HG02588 (cell line): ENCODE measurements around the gene OR5C1.
"Not testable (repeated sequence)": the region's sequence is repeated elsewhere in the genome, so short reads cannot be mapped to it uniquely, and the experiment has no call there.

ENCODE experiments used
- ATAC-seq: cut with Tn5 transposase; IDR thresholded peaks from one replicate; pipeline ENCODE4 v1.9.1; 2021; ENCODE audit warnings: mild to moderate bottlenecking, moderate library complexity; ENCODE audit not compliant: unreplicated experiment

Gene OR5C1

DNA sequence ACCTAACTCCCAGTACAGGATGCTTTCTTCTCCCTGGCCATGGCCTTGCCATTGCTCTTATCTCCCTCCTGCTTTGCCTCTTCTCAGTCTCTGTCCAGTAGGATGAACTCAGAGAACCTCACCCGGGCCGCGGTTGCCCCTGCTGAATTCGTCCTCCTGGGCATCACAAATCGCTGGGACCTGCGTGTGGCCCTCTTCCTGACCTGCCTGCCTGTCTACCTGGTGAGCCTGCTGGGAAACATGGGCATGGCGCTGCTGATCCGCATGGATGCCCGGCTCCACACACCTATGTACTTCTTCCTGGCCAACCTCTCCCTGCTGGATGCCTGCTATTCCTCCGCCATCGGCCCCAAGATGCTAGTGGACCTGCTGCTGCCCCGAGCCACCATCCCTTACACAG lies at the start of gene OR5C1:
Gene OR5C1, plus strand, starts transcription at position 103 of the 400 bp plus-strand sequence. Its CDS starts 0 bp downstream, at position 103.
- no peak for ATAC-seq

- no peak for ATAC-seq
Measured at GRCh38 chr9:122742003-122742402, 46.7 kb upstream of the OR5C1 start, which contains the start of gene OR1L6. TSS of gene OR1L6 (plus strand) at chr9:122742303. CDS start at chr9:122749848, 7,545 bp downstream.

- ATAC-seq, result no peak
Measured at GRCh38 chr9:122754825-122755224, 33.9 kb upstream of the OR5C1 start.

GRCh38 chr9:122767817-122768216 lies 20.9 kb upstream of the OR5C1 start:
- ATAC-seq, result no peak

DNA sequence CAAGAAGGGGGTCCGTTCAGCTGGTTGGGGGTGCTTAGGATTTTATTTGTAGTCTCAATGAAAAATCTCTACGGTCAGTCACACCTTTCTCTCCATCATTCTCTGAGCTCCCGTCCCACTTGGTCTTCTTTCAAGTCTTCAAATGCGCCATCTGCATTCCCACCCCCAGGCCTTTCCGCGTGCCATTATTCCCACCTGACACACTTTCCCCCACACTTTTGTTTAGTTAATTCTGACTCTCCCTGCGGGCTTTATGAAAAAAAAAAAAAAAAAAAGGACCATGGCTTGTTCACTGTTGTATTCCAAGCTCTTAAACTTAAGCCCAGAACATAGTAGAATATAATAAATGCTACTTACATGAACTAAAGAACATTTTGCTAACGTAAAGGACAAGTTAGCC lies 11.7 kb upstream of the OR5C1 start:
- no peak for ATAC-seq

DNA sequence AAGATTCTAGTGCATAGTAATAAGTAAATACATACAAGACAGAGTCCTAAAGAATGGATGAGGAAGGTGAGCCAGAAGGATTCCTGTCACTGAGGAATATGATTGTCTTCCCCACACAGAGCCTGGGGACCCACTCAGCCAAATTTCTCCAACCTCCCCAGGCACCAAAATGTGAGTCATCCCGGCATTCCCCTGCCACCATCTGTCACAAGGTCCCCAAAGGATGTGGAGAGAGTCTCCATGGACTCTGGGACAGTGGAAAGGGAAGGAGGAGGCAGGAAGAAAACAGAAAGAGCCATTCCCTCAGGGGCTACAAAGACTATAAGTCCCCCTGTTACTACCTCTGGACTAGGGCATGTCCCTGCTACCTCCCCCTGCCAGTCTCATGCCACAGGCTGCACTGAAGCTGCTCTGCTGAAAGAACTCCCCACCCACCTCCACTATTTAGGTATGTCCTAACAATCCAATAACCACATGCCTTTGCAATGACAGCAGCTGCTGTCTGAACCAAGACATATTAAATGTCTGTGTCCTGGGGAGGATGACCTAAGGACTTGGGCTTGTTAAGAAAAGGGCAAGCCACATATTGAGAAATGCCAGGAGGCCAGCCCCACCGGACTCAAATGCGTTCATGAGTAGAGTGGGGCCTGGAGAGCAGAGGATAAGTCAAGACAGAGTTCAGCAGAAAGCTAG lies 10.7 kb upstream of the OR5C1 start:
- no peak for ATAC-seq

- no peak for ATAC-seq
Measured at GRCh38 chr9:122779181-122779580, 9.6 kb upstream of the OR5C1 start.

DNA sequence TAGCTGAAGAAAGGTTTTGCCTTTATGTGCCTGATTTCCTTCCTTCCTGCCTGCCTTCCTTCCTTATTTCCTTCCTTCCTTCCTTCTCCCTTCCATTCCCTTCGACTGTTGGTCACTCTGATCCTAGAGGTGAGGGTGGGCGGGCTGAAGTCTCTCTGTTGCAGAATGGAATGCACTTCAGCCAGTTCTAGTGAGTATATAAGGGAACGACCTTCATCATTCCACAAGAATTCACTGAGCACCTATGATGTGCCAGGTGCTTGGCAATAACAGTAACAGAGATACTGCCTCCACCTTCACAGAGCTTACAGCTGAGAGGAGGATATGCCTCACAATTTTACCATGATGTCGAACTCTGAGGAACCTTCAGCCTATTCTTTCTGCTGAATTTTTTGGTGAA lies 8.7 kb upstream of the OR5C1 start:
- no peak for ATAC-seq

DNA sequence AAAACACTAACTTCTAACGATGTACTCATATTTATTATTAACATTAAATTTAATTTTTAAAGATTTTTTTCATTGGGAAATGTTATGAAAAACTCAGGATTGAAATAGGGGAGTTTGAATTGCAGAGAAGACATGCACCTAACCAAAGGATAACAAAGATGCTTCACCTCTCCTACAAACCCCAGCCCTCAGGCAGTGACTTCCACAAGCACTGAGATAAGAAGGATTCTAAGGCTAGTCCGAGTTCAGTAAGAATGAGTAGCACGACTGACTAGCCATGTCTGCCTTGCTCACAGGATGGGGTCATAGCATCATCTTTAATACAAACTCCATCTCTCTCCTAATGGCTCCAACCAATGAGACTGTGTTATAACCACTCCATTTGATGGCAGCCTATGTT lies 7.1 kb upstream of the OR5C1 start:
- ATAC-seq, result no peak

DNA sequence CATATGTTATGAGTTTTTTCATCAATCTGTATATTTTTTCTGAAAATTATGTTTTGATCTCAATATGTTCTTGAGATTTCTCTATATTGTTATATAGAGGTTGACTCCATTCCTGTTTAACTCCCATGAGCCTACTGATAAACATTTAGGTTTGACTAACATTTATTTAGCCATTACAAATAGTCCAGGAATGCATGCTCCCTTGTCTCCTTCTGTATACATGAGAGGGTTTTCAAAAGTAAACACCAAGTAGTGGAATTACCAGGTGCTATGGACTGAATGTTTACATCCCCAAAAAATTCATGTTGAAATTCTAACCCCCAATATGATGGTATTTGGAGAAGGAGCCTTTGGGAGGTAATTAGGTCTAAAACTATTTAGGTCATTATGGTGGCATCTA lies 3.5 kb upstream of the OR5C1 start:
- no peak for ATAC-seq

GRCh38 chr9:122786338-122786737 lies 2.4 kb upstream of the OR5C1 start:
- ATAC-seq, result no peak

DNA sequence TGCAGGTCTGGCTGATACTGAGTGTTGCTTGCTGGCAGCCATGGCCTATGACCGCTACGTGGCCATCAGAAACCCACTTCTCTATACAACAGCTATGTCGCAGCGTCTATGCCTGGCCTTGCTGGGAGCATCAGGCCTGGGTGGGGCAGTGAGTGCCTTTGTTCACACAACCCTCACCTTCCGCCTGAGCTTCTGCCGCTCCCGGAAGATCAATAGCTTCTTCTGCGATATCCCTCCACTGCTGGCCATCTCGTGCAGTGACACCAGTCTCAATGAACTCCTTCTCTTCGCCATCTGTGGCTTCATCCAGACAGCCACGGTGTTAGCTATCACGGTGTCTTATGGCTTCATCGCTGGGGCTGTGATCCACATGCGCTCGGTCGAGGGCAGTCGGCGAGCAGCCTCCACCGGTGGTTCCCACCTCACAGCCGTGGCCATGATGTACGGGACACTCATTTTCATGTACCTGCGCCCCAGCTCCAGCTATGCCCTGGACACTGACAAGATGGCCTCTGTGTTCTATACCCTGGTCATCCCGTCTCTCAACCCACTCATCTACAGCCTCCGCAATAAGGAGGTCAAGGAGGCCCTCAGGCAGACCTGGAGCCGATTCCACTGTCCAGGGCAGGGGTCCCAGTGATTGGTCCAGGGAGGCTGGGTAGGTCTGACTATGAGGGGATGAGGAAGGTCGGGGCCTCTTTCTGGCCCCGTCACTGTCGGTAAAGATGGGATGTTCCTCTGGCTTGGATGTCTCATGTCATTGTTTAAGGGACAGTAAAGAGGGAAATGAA lies 718 bp downstream of the OR5C1 start:
- no peak for ATAC-seq

DNA sequence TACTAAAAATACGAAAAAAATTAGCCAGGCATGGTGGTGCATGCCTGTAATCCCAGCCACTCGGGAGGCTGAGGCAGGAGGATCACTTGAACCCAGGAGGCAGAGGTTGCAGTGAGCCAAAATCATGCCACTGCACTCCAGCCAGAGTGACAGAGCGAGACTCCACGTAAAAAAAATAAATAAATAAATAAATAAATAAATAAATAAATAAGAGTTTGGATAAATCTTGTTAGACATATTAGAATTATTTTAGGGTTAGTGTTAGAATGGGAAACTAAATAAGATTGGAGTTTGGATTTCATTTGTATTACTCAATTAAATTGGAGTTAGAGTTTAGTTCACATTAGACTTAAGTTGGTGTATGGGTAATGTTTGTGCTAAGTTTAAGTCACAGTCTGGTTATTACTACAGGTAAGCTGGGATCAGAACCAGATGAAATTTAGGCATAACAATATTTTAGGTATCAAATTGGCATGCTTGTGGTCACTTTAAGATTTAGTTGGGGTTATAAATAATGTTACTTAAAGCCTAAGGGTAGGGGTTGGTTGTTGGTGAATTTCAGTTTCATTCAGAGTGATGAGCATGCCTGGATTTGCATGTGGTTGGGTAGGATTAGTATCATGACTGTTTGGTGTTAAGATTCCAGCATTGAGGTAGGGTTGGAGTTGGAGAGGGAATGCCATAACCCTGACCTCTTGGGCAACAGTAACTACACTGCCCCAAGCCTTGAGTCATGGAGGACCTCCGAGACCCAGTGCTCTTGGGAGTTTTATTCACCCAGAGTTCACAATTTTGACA lies 3.3 kb downstream of the OR5C1 start:
- no peak for ATAC-seq

DNA sequence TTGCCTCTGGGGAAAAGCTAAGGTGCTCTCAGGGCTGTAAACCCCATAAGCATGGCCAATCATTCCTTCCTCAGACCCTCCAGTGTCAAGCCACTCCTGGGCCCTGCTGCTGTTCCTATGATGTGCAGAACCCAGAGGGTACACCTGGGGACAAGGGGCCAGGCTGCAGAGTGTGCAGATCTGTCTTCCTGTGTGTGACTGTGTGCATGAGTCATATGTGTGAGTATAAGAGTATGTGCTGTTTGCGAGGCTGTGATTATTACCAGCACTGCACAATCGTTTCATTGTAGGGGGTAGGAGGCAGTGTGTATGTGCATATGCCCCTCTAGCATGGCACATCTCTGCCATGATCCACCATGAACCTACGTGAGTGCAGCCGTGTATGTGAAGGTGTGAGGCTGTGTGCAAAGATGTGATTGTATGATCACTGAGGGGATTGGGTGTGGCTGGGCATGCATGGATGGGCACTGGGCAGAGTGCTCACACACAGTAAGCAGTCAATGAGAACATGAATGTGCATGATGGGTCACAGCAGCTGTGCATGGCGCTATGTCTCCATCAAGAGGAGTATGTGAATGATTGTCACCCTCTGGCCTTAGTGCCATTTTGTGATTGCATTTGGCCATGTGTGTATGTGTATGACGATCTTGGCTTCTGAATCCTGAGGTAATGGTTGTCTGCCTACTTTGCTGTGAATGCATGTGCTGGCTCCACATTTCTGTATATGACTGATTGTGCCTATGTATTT lies 8.8 kb downstream of the OR5C1 start:
- no peak for ATAC-seq

- no peak for ATAC-seq
Measured at GRCh38 chr9:122800066-122801060, 11.6 kb downstream of the OR5C1 start, which contains the start of gene OR1K1. TSS of gene OR1K1 (plus strand) at chr9:122800123. CDS start at chr9:122800123, 0 bp downstream.

- ATAC-seq, result no peak
Measured at GRCh38 chr9:122806661-122807060, 17.9 kb downstream of the OR5C1 start.

GRCh38 chr9:122807271-122807900 lies 18.7 kb downstream of the OR5C1 start:
- ATAC-seq, result no peak

DNA sequence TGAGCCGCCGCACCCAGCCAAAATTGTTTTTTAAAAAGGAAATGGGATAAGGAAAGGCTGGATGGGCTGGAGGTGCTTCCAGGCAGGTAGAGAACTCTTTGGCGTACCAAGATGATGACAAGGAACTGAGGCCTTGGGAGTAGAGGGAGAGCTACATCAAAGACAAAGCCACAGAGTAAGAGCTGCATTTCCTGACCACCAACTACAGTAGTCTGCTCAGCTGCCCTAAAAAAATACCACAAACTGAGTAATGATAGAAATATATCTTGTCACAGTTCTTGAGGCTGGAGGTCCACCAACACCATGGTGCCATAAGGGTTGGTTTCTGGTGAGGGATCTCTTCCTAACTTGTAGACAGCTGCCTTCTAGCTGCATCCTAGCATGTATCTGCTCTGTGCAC lies 19.4 kb downstream of the OR5C1 start:
- ATAC-seq, result no peak

DNA sequence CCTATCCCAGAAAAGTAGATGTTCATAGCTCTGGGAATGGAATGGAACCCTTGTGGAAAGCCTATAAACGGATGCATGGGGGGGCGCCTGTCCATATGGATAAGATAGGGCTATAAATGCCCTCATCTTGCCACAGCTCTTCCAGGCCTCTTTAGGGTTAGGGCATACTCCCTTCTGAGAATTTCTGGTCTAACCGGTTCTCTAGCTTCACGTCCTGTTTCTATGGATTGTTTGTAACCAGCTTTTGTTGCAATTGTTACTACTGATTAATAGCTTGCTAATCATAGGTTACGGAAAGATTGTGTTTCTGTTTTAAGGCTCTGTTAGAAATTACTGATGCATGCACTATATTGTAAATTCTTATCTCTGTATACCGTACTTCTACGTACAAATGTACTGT lies 20.5 kb downstream of the OR5C1 start:
- not testable (repeated sequence) for ATAC-seq
